HG03025 (cell line): Measurements from ENCODE around the gene IL27RA.

ENCODE experiments used
- ATAC-seq: cut with Tn5 transposase; IDR thresholded peaks from one replicate; pipeline ENCODE4 v1.9.1; 2021; ENCODE audit warnings: mild to moderate bottlenecking, moderate library complexity; ENCODE audit not compliant: unreplicated experiment, low FRiP score

IL27RA gene

GRCh38 chr19:14081797-14082674 lies 50.5 kb downstream of the IL27RA start:
- no peak for ATAC-seq

GRCh38 chr19:14082675-14082960 lies 51.1 kb downstream of the IL27RA start:
- no peak for ATAC-seq

- ATAC-seq, result no peak
These were observed 53.9 kb downstream of the IL27RA start, which contains the start of gene C19orf67 for GRCh38 chr19:14085309-14085995. TSS of gene C19orf67 (minus strand) at chr19:14085783. CDS start at chr19:14085627, 156 bp downstream.

GRCh38 chr19:14086098-14086497 lies 54.5 kb downstream of the IL27RA start:
- no peak for ATAC-seq

GRCh38 chr19:14088634-14089411 lies 57.3 kb downstream of the IL27RA start:
- ATAC-seq, result no peak

GRCh38 chr19:14089412-14089661 lies 57.8 kb downstream of the IL27RA start:
- no peak for ATAC-seq

- no peak for ATAC-seq
These were observed 58.3 kb downstream of the IL27RA start for GRCh38 chr19:14089662-14090508.

- ATAC-seq, result peak; percentile 28
These were observed 59.0 kb downstream of the IL27RA start, which contains the start of gene SAMD1 for GRCh38 chr19:14090509-14091080. TSS of gene SAMD1 (minus strand) at chr19:14090751.

GRCh38 chr19:14091081-14091812 lies 59.7 kb downstream of the IL27RA start:
- ATAC-seq, result peak; percentile 63

- no peak for ATAC-seq
These were observed 60.4 kb downstream of the IL27RA start for GRCh38 chr19:14091813-14092462.

GRCh38 chr19:14093117-14093823 lies 61.7 kb downstream of the IL27RA start:
- no peak for ATAC-seq

GRCh38 chr19:14094854-14095253 lies 63.3 kb downstream of the IL27RA start:
- ATAC-seq, result no peak

GRCh38 chr19:14096272-14096992 lies 64.9 kb downstream of the IL27RA start:
- no peak for ATAC-seq

GRCh38 chr19:14097532-14098151 lies 66.1 kb downstream of the IL27RA start:
- ATAC-seq, result no peak

- ATAC-seq, result no peak
These were observed 69.5 kb downstream of the IL27RA start for GRCh38 chr19:14101003-14101545.

- no peak for ATAC-seq
These were observed 70.6 kb downstream of the IL27RA start for GRCh38 chr19:14102102-14102696.

GRCh38 chr19:14102756-14103155 lies 71.2 kb downstream of the IL27RA start:
- no peak for ATAC-seq
